HCT116 (cell line): ENCODE measurements around the gene PPP1R36. TPM values are rescaled to one million over a fixed set of nuclear protein-coding genes. Genes with fewer than 3 reads are reported as not detected.

Experiments used
- ATAC-seq: fragments of 200-7000 bp; cut with Tn5 transposase; 2 replicates; pipeline ENCODE4 v1.9.1; 2020; ENCODE audit warnings: mild to moderate bottlenecking, moderate library complexity
- BruUV-seq: library from RNA; stranded (reverse); fragments of 400-500 nt; replicated peaks from 2 replicates; lab custom pipeline; 2021; lab: Mats Ljungman, UMichigan
- CTCF ChIA-PET: fragments of 300-600 bp; sonication (Branson Sonifier 250); formaldehyde crosslinking; loops from one replicate; lab custom pipeline; 2021; ENCODE audit warnings: antibody characterized with exemption; lab: Charles Lee
- POLR2A ChIA-PET: fragments of 300-600, 350-600 bp; sonication (Branson Sonifier 250); formaldehyde crosslinking; loops from one replicate; lab custom pipeline; 2021; ENCODE audit warnings: antibody characterized with exemption; lab: Charles Lee
- RAD21 ChIA-PET, 2 experiments: fragments of 300-600 bp; sonication (Branson Sonifier 250); formaldehyde crosslinking; loops; one replicate each; lab custom pipeline; 2023; ENCODE audit warnings: low total read pairs in 2 of 2; ENCODE audit not compliant: uncharacterized antibody in 2 of 2, unreplicated experiment in 2 of 2, low non-redundant PET in 1 of 2; lab: Charles Lee
- DNase-seq: peaks from one replicate; pipeline ENCODE4 v3.0.0-alpha.2; 2010; ENCODE audit warnings: low read depth, low spot score
- H2AFZ ChIP-seq: fragments of 200-600 bp; shearing (Covaris generic), sonication (generic); 2 replicates; pipeline ENCODE4 v1.6.1; 2017; ENCODE audit warnings: low read depth, mixed run types, mixed read lengths, antibody characterized with exemption, low read length; ENCODE audit not compliant: poor library complexity, severe bottlenecking
- H3K27ac ChIP-seq: 2 replicates; pipeline ENCODE4 v1.5.1; 2012; ENCODE audit warnings: low read depth, low read length
- H3K27me3 ChIP-seq: fragments of 200-600 bp; sonication (generic); 2 replicates; pipeline ENCODE4 v1.6.1; 2016; ENCODE audit warnings: mixed run types, low read length, mixed read lengths; ENCODE audit not compliant: insufficient read depth
- H3K36me3 ChIP-seq, 2 experiments: fragments of 200-500 bp in 1 of 2; fragments of 200-600 bp in 1 of 2; sonication (Bioruptor generic) in 1 of 2; sonication (generic) in 1 of 2; 2 replicates each; pipeline versions ENCODE4 v1.5.1 to v1.6.1; 2014 to 2016; ENCODE audit warnings: low read length in 2 of 2, inconsistent platforms in 1 of 2, mixed read lengths in 1 of 2, mixed run types in 1 of 2; ENCODE audit not compliant: insufficient read depth in 2 of 2, control insufficient read depth in 1 of 2
- H3K4me1 ChIP-seq, 2 experiments: fragments of 200-600 bp in 1 of 2; sonication (generic) in 1 of 2; 2 replicates each; pipeline versions ENCODE4 v1.5.1 to v1.6.1; 2012 to 2017; ENCODE audit warnings: low read length in 2 of 2, inconsistent platforms in 1 of 2, mild to moderate bottlenecking in 1 of 2, mixed read lengths in 1 of 2, mixed run types in 1 of 2, moderate library complexity in 1 of 2; ENCODE audit not compliant: insufficient read depth in 2 of 2, control insufficient read depth in 1 of 2
- H3K4me2 ChIP-seq: fragments of 200-600 bp; sonication (generic); 2 replicates; pipeline ENCODE4 v1.6.1; 2017; ENCODE audit warnings: mixed run types, low read length, mixed read lengths
- H3K4me3 ChIP-seq, 2 experiments: fragments of 200-600 bp in 1 of 2; sonication (generic) in 1 of 2; replicated peaks in 1 of 2; 2 replicates each; pipeline ENCODE4 v1.5.1; 2011 to 2016; ENCODE audit warnings: low read length in 2 of 2, control low read depth in 1 of 2, low read depth in 1 of 2, mild to moderate bottlenecking in 1 of 2, mixed read lengths in 1 of 2, mixed run types in 1 of 2
- H3K79me2 ChIP-seq: fragments of 200-600 bp; sonication (generic); 2 replicates; pipeline ENCODE4 v1.6.1; 2017; ENCODE audit warnings: mild to moderate bottlenecking, mixed run types, low read length, moderate library complexity, mixed read lengths; ENCODE audit not compliant: insufficient read depth
- H3K9ac ChIP-seq: fragments of 200-600 bp; sonication (generic); 2 replicates; pipeline ENCODE4 v1.6.1; 2016; ENCODE audit warnings: low read length, mixed read lengths
- H3K9me2 ChIP-seq: fragments of 200-600 bp; sonication (generic), shearing (Covaris generic); 2 replicates; pipeline ENCODE4 v1.6.1; 2017; ENCODE audit warnings: mixed run types, mild to moderate bottlenecking, moderate library complexity; ENCODE audit not compliant: insufficient read depth
- H3K9me3 ChIP-seq, 2 experiments: fragments of 200-500 bp in 1 of 2; fragments of 200-600 bp in 1 of 2; sonication (Bioruptor generic) in 1 of 2; sonication (generic) in 1 of 2; 2 replicates each; pipeline ENCODE4 v1.6.1; 2014 to 2017; ENCODE audit warnings: low read length in 2 of 2, mixed read lengths in 2 of 2, inconsistent platforms in 1 of 2, low read depth in 1 of 2, mild to moderate bottlenecking in 1 of 2, mixed run types in 1 of 2, moderate library complexity in 1 of 2; ENCODE audit not compliant: control insufficient read depth in 1 of 2, insufficient read depth in 1 of 2
- H4K20me1 ChIP-seq: fragments of 200-600 bp; sonication (generic), shearing (Covaris generic); 2 replicates; pipeline ENCODE4 v1.6.1; 2017; ENCODE audit warnings: mixed run types, mild to moderate bottlenecking, moderate library complexity; ENCODE audit not compliant: insufficient read depth
- CBX3 ChIP-seq: IDR thresholded peaks from 2 replicates; pipeline ENCODE4 v1.6.1; 2012; ENCODE audit warnings: low read depth
- CEBPB ChIP-seq: IDR thresholded peaks from 2 replicates; pipeline ENCODE4 v1.6.1; 2012; ENCODE audit warnings: low read depth
- EGR1 ChIP-seq: IDR thresholded peaks from 2 replicates; pipeline ENCODE4 v1.6.1; 2012; ENCODE audit warnings: low read depth
- ELF1 ChIP-seq: IDR thresholded peaks from 2 replicates; pipeline ENCODE4 v1.6.1; 2012; ENCODE audit warnings: low read depth, borderline replicate concordance
- JUND ChIP-seq: IDR thresholded peaks from 2 replicates; pipeline ENCODE4 v1.6.1; 2012
- RAD21 ChIP-seq: IDR thresholded peaks from 2 replicates; pipeline ENCODE4 v1.6.1; 2012; ENCODE audit warnings: low read depth, mild to moderate bottlenecking
- SIN3A ChIP-seq: IDR thresholded peaks from 2 replicates; pipeline ENCODE4 v1.6.1; 2012; ENCODE audit warnings: low read depth
- SRF ChIP-seq: IDR thresholded peaks from 2 replicates; pipeline ENCODE4 v1.6.1; 2012; ENCODE audit warnings: low read depth
- ZFX ChIP-seq: fragments of 450-650 bp; IDR thresholded peaks from 2 replicates; pipeline ENCODE4 v1.6.1; 2017
- ZNF274 ChIP-seq: fragments of 200-500 bp; sonication (Bioruptor generic); IDR thresholded peaks from 2 replicates; pipeline ENCODE4 v1.6.1; 2014; ENCODE audit warnings: mild to moderate bottlenecking, low read depth, low read length, inconsistent platforms
- intact Hi-C: fragments of 100-400 bp; cut with micrococcal nuclease; formaldehyde crosslinking; loops from 2 replicates; pipeline ENCODE4 v1.10.0; 2022
- total RNA-seq: library from RNA; stranded (reverse); gene quantifications from one replicate; pipeline ENCODE4 v1.2.1, GENCODE V29; 2021; ENCODE audit not compliant: unreplicated experiment
- TF ChIP-seq, protein P1 (sequence below): IDR thresholded peaks from 2 replicates; pipeline ENCODE4 v1.6.1; 2011; ENCODE audit warnings: mild to moderate bottlenecking, low read length, moderate library complexity; ENCODE audit not compliant: insufficient replicate concordance; ENCODE audit errors: extremely low read depth
- TF ChIP-seq, protein P2 (sequence below): IDR thresholded peaks from 2 replicates; pipeline ENCODE4 v1.6.1; 2012; ENCODE audit warnings: low read depth
- TF ChIP-seq, protein P3 (sequence below), 3 experiments: fragments of 200-600 bp in 1 of 3; sonication (generic) in 1 of 3; IDR thresholded peaks in 2 of 3; conservative IDR thresholded peaks in 1 of 3; 2 replicates each; pipeline ENCODE4 v1.5.1; 2012 to 2017; ENCODE audit warnings: low read depth in 2 of 3, low read length in 2 of 3, antibody characterized with exemption in 1 of 3, borderline replicate concordance in 1 of 3, control low read depth in 1 of 3, mild to moderate bottlenecking in 1 of 3, mixed read lengths in 1 of 3, mixed run types in 1 of 3, moderate library complexity in 1 of 3; ENCODE audit not compliant: insufficient read depth in 1 of 3

Gene PPP1R36
- total RNA-seq, 1 experiment from 2014 or later = 0.47 TPM

DNA sequence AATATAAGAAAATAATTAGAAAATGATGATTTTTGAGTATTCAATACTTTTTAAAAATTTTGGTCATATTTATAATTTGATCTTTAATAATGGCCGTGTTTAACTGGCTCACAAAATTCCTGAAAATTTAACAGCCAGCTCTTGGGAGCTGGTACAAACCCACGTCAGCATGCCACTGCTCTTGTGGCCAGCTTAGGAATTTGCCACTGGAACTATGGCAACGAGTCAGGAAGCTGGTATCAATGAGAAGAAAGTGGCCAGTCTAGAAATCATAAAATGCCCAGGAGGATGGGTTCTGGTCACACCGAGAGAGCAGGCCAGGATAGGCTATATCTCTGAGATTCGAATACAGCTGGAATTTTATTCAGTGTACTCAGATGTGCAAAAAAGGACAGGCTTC lies 82.3 kb downstream of the PPP1R36 start:
- TF ChIP-seq SRF = no peak
- no peak for TF ChIP-seq EGR1
- no peak for TF ChIP-seq CBX3
- TF ChIP-seq JUND = no peak
- TF ChIP-seq SIN3A = no peak
- TF ChIP-seq, all 23 proteins: peak for 0
- Histone ChIP-seq H3K36me3 (no peaks in the 10 kb centered on the region), H3K4me3 (no peak overlapping the region), H3K79me2 (no peaks in the 10 kb centered on the region), H3K27me3 (no peaks in the 10 kb centered on the region), H3K9me2 (no peaks in the 10 kb centered on the region; the same call in 1 of the 2 replicates), H3K27ac (no peak overlapping the region), H2AFZ (no peak overlapping the region), H3K9me3 (no peaks in the 10 kb centered on the region), H3K4me2 (no peak overlapping the region), H4K20me1 (no peaks in the 10 kb centered on the region), H3K4me1 (peaks cover 2 to 8% of the 10 kb centered on the region in 2 experiments; a peak in 2 of 4 replicates), H3K9ac (no peak overlapping the region)
- ChIA-PET POLR2A (no interaction called here), CTCF (interaction anchor here (0.7 kb wide), 1 partner anchor 55 kb away, joined by 3 read pairs; no protein-coding TSS in a partner anchor), RAD21 (no interaction called here)
- ATAC-seq (no peak), DNase-seq (no peak)
- intact Hi-C loops = loop anchor here (10.0 kb wide), 2 partner anchors 87 to 117 kb away; partner anchors contain the start of genes HSPA2 and PPP1R36
- BruUV-seq = no TSS peak

DNA sequence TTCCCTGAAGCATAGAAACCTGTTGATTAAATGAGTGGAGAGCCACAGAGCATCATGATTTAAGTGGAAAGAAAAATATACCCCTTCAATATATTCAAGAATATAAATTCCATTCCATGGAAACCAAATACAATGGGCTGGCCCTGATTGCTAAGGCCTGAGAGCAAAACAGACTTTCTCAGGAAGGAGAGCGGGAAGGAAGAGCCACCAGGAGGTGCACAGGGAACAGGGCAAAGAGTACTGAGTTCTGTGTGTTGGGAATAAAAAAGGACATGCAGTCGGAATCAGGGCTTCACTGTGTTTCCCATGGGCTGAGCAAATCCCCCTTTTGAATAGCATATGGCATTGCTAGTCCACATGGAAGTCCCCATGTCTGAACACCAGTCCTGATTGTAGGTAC lies 84.8 kb downstream of the PPP1R36 start:
- Histone ChIP-seq H3K27me3 (no peaks in the 10 kb centered on the region), H3K4me2 (no peak overlapping the region), H3K79me2 (no peaks in the 10 kb centered on the region), H2AFZ (no peak overlapping the region), H3K9me2 (no peaks in the 10 kb centered on the region; the same call in 1 of the 2 replicates), H3K4me3 (no peak overlapping the region), H3K4me1 (peaks cover 2 to 8% of the 10 kb centered on the region in 2 experiments; a peak in 2 of 4 replicates), H3K36me3 (no peaks in the 10 kb centered on the region), H4K20me1 (no peaks in the 10 kb centered on the region), H3K9ac (no peak overlapping the region), H3K9me3 (no peaks in the 10 kb centered on the region), H3K27ac (no peak overlapping the region)
- DNase-seq (no peak), ATAC-seq (no peak)
- no TSS peak for BruUV-seq
- ChIA-PET CTCF (no interaction called here), POLR2A (no interaction called here), RAD21 (no interaction called here)
- intact Hi-C loops = loop anchor here (10.0 kb wide), 2 partner anchors 90 to 120 kb away; partner anchors contain the start of genes HSPA2 and PPP1R36
- TF ChIP-seq ELF1 = no peak
- TF ChIP-seq, protein P1, sequence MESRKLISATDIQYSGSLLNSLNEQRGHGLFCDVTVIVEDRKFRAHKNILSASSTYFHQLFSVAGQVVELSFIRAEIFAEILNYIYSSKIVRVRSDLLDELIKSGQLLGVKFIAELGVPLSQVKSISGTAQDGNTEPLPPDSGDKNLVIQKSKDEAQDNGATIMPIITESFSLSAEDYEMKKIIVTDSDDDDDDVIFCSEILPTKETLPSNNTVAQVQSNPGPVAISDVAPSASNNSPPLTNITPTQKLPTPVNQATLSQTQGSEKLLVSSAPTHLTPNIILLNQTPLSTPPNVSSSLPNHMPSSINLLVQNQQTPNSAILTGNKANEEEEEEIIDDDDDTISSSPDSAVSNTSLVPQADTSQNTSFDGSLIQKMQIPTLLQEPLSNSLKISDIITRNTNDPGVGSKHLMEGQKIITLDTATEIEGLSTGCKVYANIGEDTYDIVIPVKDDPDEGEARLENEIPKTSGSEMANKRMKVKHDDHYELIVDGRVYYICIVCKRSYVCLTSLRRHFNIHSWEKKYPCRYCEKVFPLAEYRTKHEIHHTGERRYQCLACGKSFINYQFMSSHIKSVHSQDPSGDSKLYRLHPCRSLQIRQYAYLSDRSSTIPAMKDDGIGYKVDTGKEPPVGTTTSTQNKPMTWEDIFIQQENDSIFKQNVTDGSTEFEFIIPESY = no peak
- TF ChIP-seq, protein P2, sequence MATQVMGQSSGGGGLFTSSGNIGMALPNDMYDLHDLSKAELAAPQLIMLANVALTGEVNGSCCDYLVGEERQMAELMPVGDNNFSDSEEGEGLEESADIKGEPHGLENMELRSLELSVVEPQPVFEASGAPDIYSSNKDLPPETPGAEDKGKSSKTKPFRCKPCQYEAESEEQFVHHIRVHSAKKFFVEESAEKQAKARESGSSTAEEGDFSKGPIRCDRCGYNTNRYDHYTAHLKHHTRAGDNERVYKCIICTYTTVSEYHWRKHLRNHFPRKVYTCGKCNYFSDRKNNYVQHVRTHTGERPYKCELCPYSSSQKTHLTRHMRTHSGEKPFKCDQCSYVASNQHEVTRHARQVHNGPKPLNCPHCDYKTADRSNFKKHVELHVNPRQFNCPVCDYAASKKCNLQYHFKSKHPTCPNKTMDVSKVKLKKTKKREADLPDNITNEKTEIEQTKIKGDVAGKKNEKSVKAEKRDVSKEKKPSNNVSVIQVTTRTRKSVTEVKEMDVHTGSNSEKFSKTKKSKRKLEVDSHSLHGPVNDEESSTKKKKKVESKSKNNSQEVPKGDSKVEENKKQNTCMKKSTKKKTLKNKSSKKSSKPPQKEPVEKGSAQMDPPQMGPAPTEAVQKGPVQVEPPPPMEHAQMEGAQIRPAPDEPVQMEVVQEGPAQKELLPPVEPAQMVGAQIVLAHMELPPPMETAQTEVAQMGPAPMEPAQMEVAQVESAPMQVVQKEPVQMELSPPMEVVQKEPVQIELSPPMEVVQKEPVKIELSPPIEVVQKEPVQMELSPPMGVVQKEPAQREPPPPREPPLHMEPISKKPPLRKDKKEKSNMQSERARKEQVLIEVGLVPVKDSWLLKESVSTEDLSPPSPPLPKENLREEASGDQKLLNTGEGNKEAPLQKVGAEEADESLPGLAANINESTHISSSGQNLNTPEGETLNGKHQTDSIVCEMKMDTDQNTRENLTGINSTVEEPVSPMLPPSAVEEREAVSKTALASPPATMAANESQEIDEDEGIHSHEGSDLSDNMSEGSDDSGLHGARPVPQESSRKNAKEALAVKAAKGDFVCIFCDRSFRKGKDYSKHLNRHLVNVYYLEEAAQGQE = no peak
- no peak for TF ChIP-seq RAD21
- TF ChIP-seq EGR1 = no peak
- no peak for TF ChIP-seq SRF
- TF ChIP-seq ZNF274 = no peak
- TF ChIP-seq, protein P3, sequence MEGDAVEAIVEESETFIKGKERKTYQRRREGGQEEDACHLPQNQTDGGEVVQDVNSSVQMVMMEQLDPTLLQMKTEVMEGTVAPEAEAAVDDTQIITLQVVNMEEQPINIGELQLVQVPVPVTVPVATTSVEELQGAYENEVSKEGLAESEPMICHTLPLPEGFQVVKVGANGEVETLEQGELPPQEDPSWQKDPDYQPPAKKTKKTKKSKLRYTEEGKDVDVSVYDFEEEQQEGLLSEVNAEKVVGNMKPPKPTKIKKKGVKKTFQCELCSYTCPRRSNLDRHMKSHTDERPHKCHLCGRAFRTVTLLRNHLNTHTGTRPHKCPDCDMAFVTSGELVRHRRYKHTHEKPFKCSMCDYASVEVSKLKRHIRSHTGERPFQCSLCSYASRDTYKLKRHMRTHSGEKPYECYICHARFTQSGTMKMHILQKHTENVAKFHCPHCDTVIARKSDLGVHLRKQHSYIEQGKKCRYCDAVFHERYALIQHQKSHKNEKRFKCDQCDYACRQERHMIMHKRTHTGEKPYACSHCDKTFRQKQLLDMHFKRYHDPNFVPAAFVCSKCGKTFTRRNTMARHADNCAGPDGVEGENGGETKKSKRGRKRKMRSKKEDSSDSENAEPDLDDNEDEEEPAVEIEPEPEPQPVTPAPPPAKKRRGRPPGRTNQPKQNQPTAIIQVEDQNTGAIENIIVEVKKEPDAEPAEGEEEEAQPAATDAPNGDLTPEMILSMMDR (IDR thresholded peaks at IDR 0.05 in 2 of 3, conservative IDR thresholded peaks at IDR 0.05 in 1 of 3; ENCODE audit: borderline replicate concordance in 1 of 3, insufficient read depth in 1 of 3, low read depth in 2 of 3, low read length in 2 of 3) = no peak
- no peak for TF ChIP-seq CEBPB
- TF ChIP-seq ZFX = no peak
- TF ChIP-seq SIN3A = no peak
